Psoas muscle (tissue), 8 donors: ENCODE results near the gene CFAP74. TPM values are rescaled to one million over a fixed set of nuclear protein-coding genes. Genes with fewer than 3 reads are reported as not detected.

Experiments used
- ATAC-seq, 4 donors: fragments of 200-7000 bp; cut with Tn5 transposase; one replicate each; pipeline ENCODE4 v1.9.1; 2020; ENCODE audit warnings: moderate library complexity in 3 of 4, mild to moderate bottlenecking in 2 of 4
- DNase-seq, 2 donors: peaks; one replicate each; pipeline ENCODE4 v3.0.0-alpha.2; 2020
- H3K27ac ChIP-seq: fragments of 200-600 bp; one replicate; pipeline ENCODE4 v1.8.0; 2022
- H3K27me3 ChIP-seq, 3 donors: fragments of 200-600 bp in 1 of 3; one replicate each; pipeline versions ENCODE4 v1.6.1 to v1.8.0; 2013 to 2022; ENCODE audit warnings: low read length in 2 of 3, mild to moderate bottlenecking in 2 of 3, moderate library complexity in 1 of 3; ENCODE audit not compliant: insufficient read depth in 3 of 3
- H3K36me3 ChIP-seq, 2 donors: fragments of 200-600 bp in 1 of 2; one replicate each; pipeline versions ENCODE4 v1.6.1 to v1.8.0; 2013 to 2022; ENCODE audit warnings: low read depth in 1 of 2, mild to moderate bottlenecking in 1 of 2, moderate library complexity in 1 of 2; ENCODE audit not compliant: insufficient read depth in 1 of 2
- H3K4me1 ChIP-seq: fragments of 200-600 bp; one replicate; pipeline ENCODE4 v1.8.0; 2022
- H3K4me3 ChIP-seq: fragments of 200-600 bp; one replicate; pipeline ENCODE4 v1.8.0; 2022; ENCODE audit warnings: mild to moderate bottlenecking
- H3K9me3 ChIP-seq: fragments of 200-600 bp; one replicate; pipeline ENCODE4 v1.8.0; 2022
- CTCF ChIP-seq: fragments of 200-600 bp; IDR thresholded peaks from one replicate; pipeline ENCODE4 v1.8.0; 2022; ENCODE audit warnings: antibody characterized with exemption
- WGBS, 3 donors: extraction: QIAGEN DNeasy Blood & Tissue Kit; methylation state at CpG; one replicate each; pipeline versions ENCODE4 v1.1.6 to v1.1.7; 2013; 5-methylcytosine and 5-hydroxymethylcytosine counted together
- intact Hi-C, 2 donors: fragments of 100-400 bp; cut with DNase I; formaldehyde crosslinking; loops; one replicate each; pipeline versions ENCODE4 v1.11.0 to v1.14.2; 2022
- polyA plus RNA-seq, 3 donors: library from polyadenylated mRNA; stranded (reverse); fragments of 200-250 nt; gene quantifications; one replicate each; pipeline ENCODE4 v1.2.3, GENCODE V29; 2013
- total RNA-seq, 4 donors: library from RNA; stranded (reverse); fragmentation: NEBNext Ultra II Directional in 2 of 4; extraction: Animal tissue kit (Norgen Biotek cat#: 25700) in 2 of 4; gene quantifications; one replicate each; pipeline versions ENCODE4 v1.2.1 to v1.2.4, GENCODE V29; 2021 to 2023
- donor health status: healthy with polysubstance abuse.
- donor health status: DM: no; HTN: no; CAD: no; lungs with moderate emphysema.
- donor health status: Bipolar disorder and iron deficiency.
- donor health status: healthy.
- donor health status: DM: yes; HTN: yes; CAD: no.
- donor health status: DM: no; HTN: no; CAD: no.
- donor health status: DM: no; HTN: no; CAD: no.
- donor health status: DM: yes; HTN: yes; CAD: no.

Gene CFAP74
- total and polyA plus RNA-seq, 7 donors = 0.01 to 0.05 TPM; not detected in 5

GRCh38 chr1:1956101-1956500 is 47.5 kb downstream of the CFAP74 start:
- WGBS, 3 donors = 61 to 77% (median 74%) methylated on average over 6 to 7 of the region's 7 CpGs
- Histone ChIP-seq H3K9me3 (no peaks in the 10 kb centered on the region), H3K27me3 (peaks cover 0 to 59% (median 6%) of the 10 kb centered on the region in 3 donors), H3K4me1 (no peaks in the 10 kb centered on the region), H3K36me3 (no peaks in the 10 kb centered on the region), H3K4me3 (no peak overlapping the region), H3K27ac (no peak overlapping the region)
- no peak for TF ChIP-seq CTCF
- no peak for DNase-seq
- ATAC-seq = no peak
- intact Hi-C loops = no loop called here

- Histone ChIP-seq H3K9me3 (no peaks in the 10 kb centered on the region), H3K4me3 (no peak overlapping the region), H3K4me1 (no peaks in the 10 kb centered on the region), H3K36me3 (no peaks in the 10 kb centered on the region), H3K27ac (no peak overlapping the region), H3K27me3 (peaks cover 0 to 58% (median 6%) of the 10 kb centered on the region in 3 donors)
- TF ChIP-seq CTCF = no peak
- DNase-seq = no peak
- WGBS, 3 donors = 52 to 61% (median 61%) methylated on average over 14 of the region's 14 CpGs
- intact Hi-C loops = no loop called here
- no peak for ATAC-seq
Observed at GRCh38 chr1:1955621-1956094, 47.9 kb downstream of the CFAP74 start.

DNA sequence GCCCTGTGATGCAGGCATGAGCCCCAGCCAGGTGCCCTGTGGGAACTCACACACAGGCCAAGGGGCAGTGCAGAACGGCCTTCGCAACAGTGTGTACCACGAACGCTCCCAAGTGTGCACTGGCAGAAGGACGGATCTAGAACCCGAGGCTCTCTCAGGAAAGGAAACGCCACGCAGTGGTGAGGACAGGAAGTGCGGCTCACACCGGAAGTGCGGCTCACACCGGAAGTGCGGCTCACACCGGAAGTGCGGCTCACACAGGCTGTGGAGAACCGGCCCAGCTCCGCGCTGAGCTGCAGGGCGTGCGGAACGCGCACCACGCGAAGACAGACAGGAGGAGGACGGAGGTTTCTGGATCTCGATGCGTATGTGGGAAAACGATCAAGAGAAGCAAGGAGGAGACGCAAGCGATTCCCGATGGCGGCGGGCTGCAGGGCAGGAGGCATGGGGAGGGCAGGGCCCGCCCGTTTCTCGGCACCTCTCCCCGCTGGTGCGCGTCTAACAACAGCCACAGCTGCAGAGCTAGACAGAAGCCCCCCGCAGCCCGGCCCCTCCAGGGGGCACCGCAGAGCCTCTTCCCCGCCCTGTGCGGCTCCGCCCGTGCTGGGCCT is 48.6 kb downstream of the CFAP74 start:
- Histone ChIP-seq H3K9me3 (no peaks in the 10 kb centered on the region), H3K36me3 (no peaks in the 10 kb centered on the region), H3K4me3 (no peak overlapping the region), H3K27me3 (peaks cover 0 to 57% (median 6%) of the 10 kb centered on the region in 3 donors), H3K4me1 (no peaks in the 10 kb centered on the region), H3K27ac (no peak overlapping the region)
- no peak for TF ChIP-seq CTCF
- WGBS, 3 donors = 78 to 90% (median 86%) methylated on average over 42 to 46 of the region's 46 CpGs
- DNase-seq (no peak), ATAC-seq (no peak)
- intact Hi-C loops = no loop called here

DNA sequence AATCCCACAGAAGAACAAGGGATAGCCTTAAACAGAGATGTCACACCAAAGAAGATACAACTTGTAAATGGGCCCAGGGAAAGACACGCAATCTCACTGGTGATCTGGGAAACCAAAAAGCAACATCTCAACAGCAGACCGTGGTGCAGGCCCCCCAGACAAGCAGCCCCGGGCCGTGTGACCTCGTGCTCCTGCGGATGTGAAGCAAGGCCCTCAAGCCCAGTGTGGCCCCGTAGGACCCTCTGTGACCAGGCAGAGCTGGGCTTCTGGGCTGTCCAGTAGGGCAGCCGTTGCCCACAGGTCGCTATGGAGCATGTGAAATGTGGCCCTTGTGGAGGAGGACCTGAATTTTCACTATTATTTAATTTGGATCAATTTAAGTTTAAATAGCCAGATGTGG is 49.6 kb downstream of the CFAP74 start:
- Histone ChIP-seq H3K27ac (no peak overlapping the region), H3K4me1 (no peaks in the 10 kb centered on the region), H3K36me3 (no peaks in the 10 kb centered on the region), H3K9me3 (no peaks in the 10 kb centered on the region), H3K27me3 (peaks cover 0 to 56% (median 3%) of the 10 kb centered on the region in 3 donors), H3K4me3 (no peak overlapping the region)
- no peak for TF ChIP-seq CTCF
- 84 to 90% (median 86%) methylated on average over 9 of the region's 9 CpGs for WGBS, 3 donors
- intact Hi-C loops = no loop called here
- no peak for ATAC-seq
- no peak for DNase-seq

DNA sequence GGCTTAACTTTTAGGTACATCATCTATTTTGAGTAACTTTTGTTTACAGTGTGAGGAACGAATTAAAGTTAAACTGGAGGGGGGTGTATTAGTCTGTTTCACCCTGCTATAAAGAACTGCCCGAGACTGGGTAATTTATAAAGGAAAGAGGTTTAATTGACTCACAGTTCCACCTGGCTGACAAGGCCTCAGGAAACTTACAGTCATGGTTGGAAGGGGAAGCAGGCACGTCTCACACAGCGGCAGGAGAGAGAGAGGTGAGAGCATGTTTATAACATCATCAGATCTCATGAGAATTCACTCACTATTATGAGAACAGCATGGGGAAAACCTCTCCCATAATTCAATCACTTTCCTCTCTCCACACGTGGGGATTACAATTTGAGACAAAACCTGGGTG is 52.6 kb downstream of the CFAP74 start:
- H3K4me1 ChIP-seq = no peaks in the 10 kb centered on the region
- 72 to 79% (median 76%) methylated on average over 5 of the region's 5 CpGs for WGBS, 3 donors
- no peaks in the 10 kb centered on the region for H3K9me3 ChIP-seq
- intact Hi-C loops = no loop called here
- H3K27me3 ChIP-seq = peaks cover 0 to 40% (median 0%) of the 10 kb centered on the region in 3 donors
- no peaks in the 10 kb centered on the region for H3K36me3 ChIP-seq
- H3K27ac ChIP-seq = no peak overlapping the region
- TF ChIP-seq CTCF = no peak
- no peak for DNase-seq
- no peak for ATAC-seq
- H3K4me3 ChIP-seq = no peak overlapping the region
